RPMI8226 (cell line): ENCODE results near the gene ZDHHC11.
"Not testable (repeated sequence)": the region's sequence is repeated elsewhere in the genome, so short reads cannot be mapped to it uniquely, and the experiment has no call there.

Source experiments
- DNase-seq: peaks from one replicate; pipeline ENCODE4 v3.0.0-alpha.2; 2015

Gene ZDHHC11

GRCh38 chr5:842402-843221 is 8.2 kb downstream of the ZDHHC11 start:
- DNase-seq, result not testable (repeated sequence)

GRCh38 chr5:841531-842401 is 9.0 kb downstream of the ZDHHC11 start:
- DNase-seq, result not testable (repeated sequence)

- not testable (repeated sequence) for DNase-seq
Observed at GRCh38 chr5:840974-841435, 9.8 kb downstream of the ZDHHC11 start.

GRCh38 chr5:840118-840973 is 10.4 kb downstream of the ZDHHC11 start:
- not testable (repeated sequence) for DNase-seq

- not testable (repeated sequence) for DNase-seq
Observed at GRCh38 chr5:838431-838851, 12.3 kb downstream of the ZDHHC11 start.

- DNase-seq, result not testable (repeated sequence)
Observed at GRCh38 chr5:837621-838121, 13.1 kb downstream of the ZDHHC11 start.

GRCh38 chr5:835933-836612 is 14.7 kb downstream of the ZDHHC11 start:
- DNase-seq, result not testable (repeated sequence)

GRCh38 chr5:834013-834412 is 16.8 kb downstream of the ZDHHC11 start:
- DNase-seq, result not testable (repeated sequence)

GRCh38 chr5:828194-828593 is 22.6 kb downstream of the ZDHHC11 start:
- not testable (repeated sequence) for DNase-seq

GRCh38 chr5:825544-825943 is 25.2 kb downstream of the ZDHHC11 start:
- peak; percentile 46 for DNase-seq

GRCh38 chr5:821504-821903 is 29.3 kb downstream of the ZDHHC11 start:
- DNase-seq, result no peak

- DNase-seq, result no peak
Observed at GRCh38 chr5:820245-820644, 30.5 kb downstream of the ZDHHC11 start.

- peak; percentile 6 for DNase-seq
Observed at GRCh38 chr5:819078-819477, 31.7 kb downstream of the ZDHHC11 start.

GRCh38 chr5:816176-816575 is 34.6 kb downstream of the ZDHHC11 start:
- no peak for DNase-seq

GRCh38 chr5:815449-815848 is 35.3 kb downstream of the ZDHHC11 start:
- DNase-seq, result no peak

GRCh38 chr5:813575-813974 is 37.2 kb downstream of the ZDHHC11 start:
- not testable (repeated sequence) for DNase-seq

GRCh38 chr5:811384-811783 is 39.4 kb downstream of the ZDHHC11 start:
- DNase-seq, result not testable (repeated sequence)

- not testable (repeated sequence) for DNase-seq
Observed at GRCh38 chr5:807719-808514, 42.9 kb downstream of the ZDHHC11 start.

GRCh38 chr5:801472-801871 is 49.3 kb downstream of the ZDHHC11 start:
- DNase-seq, result no peak

GRCh38 chr5:801055-801454 is 49.7 kb downstream of the ZDHHC11 start:
- DNase-seq, result not testable (repeated sequence)
